Stimulated activated memory B cell treated with anti-CD40 and anti-IgM and Interleukin-4, amounts not matched to agents 10 μg/mL and 1 μg/mL and 100 μg/mL, for 72 hours (primary cell): ENCODE results near the gene IL6R.
A peak's percentile ranks its signal among the peaks of the same experiment; 100 is the strongest.

Experiments used
- ATAC-seq: fragments of 150-1000 bp; cut with Tn5 transposase; 2 replicates; pipeline ENCODE4 v1.10.0; 2021
- H3K27ac Mint-ChIP-seq: one replicate; pipeline ENCODE4 v1.8.0; 2022; ENCODE audit warnings: mild to moderate bottlenecking, mixed read lengths
- H3K27me3 Mint-ChIP-seq: one replicate; pipeline ENCODE4 v1.8.0; 2022; ENCODE audit warnings: mixed read lengths
- H3K36me3 Mint-ChIP-seq: one replicate; pipeline ENCODE4 v1.8.0; 2022; ENCODE audit warnings: mixed read lengths
- H3K4me1 Mint-ChIP-seq: one replicate; pipeline ENCODE4 v1.8.0; 2022; ENCODE audit warnings: mixed read lengths
- H3K4me3 Mint-ChIP-seq: one replicate; pipeline ENCODE4 v1.8.0; 2022; ENCODE audit warnings: mild to moderate bottlenecking, moderate library complexity, mixed read lengths
- H3K9me3 Mint-ChIP-seq: one replicate; pipeline ENCODE4 v1.8.0; 2022; ENCODE audit warnings: mixed read lengths

Gene IL6R

DNA sequence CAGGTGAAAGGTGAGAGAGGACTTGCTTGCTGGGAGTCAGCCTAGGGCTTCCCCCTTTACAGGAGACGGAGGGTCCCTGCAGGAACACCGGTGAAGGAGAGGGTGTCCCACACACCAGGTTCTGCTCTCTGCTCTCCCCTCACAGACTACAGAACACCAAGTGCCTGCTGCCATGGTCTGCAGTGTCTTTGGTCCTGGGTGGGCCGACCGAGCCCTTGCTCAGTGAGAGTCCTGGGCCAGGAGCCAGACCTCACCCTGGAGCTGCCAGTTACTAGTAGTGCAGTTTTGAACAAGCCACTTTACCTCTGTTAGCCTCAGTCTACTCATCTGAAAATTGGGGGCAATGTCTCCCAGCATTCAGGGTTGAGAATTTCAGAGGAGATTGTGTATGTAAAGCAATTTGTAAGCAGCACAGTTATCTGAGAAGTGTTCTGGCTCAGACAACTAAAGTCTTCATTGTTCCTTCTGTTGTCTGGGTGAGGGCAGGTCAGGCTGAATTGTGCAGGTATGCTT, 2.7 kb upstream of the IL6R start:
- Mint-ChIP-seq H3K36me3 (no peaks in the 10 kb centered on the region), H3K27me3 (no peaks in the 10 kb centered on the region), H3K27ac (no peak overlapping the region), H3K4me3 (no peak overlapping the region), H3K9me3 (no peaks in the 10 kb centered on the region), H3K4me1 (peaks cover 40% of the 10 kb centered on the region)
- no peak for ATAC-seq

DNA sequence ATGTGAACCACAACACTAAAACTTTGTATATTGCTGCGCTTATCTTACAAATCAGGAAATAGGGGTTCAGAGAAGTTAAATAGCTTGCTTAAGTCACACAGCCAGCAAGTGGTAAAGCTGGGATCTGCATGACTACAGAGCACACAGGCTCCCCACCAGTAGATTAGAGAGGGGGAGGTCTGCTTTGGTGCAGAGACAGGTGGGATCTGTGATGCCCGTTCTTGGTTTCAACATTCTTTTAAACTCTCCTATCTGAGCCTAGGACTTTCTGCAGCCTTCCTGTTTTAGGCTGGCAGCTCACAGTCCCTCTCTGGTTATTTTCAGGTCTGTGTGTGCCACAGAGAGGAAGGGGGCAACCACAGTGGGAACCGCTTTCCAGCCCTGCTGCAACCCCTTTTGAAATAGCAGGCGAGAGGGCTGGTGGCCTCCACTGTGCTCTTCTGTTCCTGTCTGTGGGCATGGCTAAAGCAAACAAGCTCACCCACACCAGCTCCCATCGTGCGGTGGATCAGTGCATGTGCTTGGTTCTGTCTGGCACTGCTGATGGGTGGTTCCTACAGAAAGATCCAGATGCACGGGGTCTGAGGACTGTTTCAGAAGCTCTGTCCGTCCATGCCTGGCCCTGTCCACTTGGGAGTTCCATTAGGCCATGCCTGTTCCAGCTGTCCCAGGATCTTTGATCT, 1.7 kb upstream of the IL6R start:
- Mint-ChIP-seq H3K36me3 (no peaks in the 10 kb centered on the region), H3K27ac (peak overlapping the region; percentile 71), H3K4me3 (no peak overlapping the region), H3K27me3 (no peaks in the 10 kb centered on the region), H3K4me1 (peaks cover 50% of the 10 kb centered on the region), H3K9me3 (no peaks in the 10 kb centered on the region)
- ATAC-seq: no peak

DNA sequence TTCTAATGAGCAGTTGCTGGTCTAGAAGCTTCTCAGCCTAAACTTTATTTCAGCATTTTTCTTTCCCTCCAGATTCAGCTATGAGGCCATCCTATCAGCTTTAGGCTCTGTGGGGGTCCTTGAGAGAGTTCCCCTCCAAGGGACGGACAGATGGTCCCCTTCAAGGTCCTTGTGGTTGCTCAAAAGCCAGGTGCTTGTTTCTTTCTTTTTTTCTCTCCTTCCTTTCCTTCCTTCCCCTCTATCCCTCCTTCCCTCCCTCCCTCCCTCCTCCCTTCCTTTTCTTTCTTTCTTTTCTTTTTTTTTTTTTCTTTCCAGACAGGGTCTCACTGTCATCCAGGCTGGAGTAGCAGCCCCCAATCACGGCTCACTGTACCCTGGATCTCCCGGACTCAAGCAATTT, 1.2 kb upstream of the IL6R start:
- no peak for ATAC-seq
- Mint-ChIP-seq H3K27me3 (no peaks in the 10 kb centered on the region), H3K4me3 (no peak overlapping the region), H3K4me1 (peaks cover 56% of the 10 kb centered on the region), H3K36me3 (no peaks in the 10 kb centered on the region), H3K9me3 (no peaks in the 10 kb centered on the region), H3K27ac (peak overlapping the region; percentile 71)

DNA sequence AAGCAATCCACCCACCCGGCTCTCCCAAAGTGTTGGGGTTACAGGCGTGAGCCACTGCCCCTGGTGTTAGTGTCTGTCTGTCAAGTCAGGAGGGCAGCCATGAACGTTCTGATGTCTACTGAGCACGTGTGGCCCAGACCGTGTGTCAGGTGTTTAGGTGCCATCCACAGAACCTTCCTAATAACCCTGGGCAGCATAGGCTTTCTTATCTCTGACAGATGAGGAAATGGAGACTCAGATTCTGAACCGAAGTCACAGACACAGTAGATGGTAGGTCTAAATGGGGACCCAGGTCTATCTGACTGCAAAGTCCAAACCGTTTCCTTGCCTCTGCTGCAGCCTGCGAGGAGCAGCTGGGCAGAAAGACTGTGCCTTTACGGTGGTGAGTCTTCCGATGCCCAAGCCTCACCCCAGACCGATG, 622 bp upstream of the IL6R start:
- H3K27ac Mint-ChIP-seq: peak overlapping the region; percentile 71
- no peaks in the 10 kb centered on the region for H3K27me3 Mint-ChIP-seq
- H3K9me3 Mint-ChIP-seq: no peaks in the 10 kb centered on the region
- H3K36me3 Mint-ChIP-seq: no peaks in the 10 kb centered on the region
- H3K4me1 Mint-ChIP-seq: peaks cover 61% of the 10 kb centered on the region
- ATAC-seq: no peak
- peak overlapping the region; percentile 80 for H3K4me3 Mint-ChIP-seq

DNA sequence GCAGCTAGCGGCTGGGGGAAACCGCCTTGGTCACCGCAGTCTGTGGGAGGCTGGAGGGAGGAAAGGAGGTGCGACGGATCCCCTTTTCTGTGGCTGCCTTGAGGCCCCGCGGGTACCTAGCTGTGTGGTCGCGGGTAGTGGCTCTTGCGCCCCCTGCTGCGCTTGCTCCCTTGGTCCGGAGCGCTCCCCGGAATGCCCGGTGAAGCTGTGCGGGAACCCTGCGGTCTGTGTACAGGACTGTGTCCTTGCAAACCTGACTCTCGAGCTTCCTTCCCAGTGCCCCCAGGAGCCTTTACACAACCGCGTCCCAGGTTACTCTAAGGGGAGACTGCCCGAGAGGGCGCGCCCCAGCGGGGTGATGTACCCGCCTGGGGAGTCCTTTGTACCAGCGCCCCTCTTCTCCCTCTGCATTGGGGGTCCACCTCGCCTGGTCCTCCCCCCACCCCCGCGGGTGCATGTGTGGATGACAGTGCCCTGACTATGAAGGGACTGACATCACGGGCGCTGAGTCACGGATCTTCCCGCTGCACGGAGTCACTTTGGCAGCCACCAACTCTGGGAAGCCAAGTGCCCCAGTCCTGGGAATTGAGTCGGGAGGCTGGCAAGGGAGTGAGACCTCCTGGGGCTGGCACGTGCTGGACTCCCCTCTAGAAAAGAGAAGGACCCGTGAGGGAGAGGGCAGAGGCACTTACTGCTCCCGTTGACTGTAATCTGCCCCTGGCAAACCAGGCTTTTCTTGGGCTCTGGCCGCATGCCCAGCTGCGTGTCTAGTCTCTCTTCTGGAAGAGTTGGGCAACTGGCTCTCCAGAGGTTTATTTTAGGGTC, 816 bp downstream of the IL6R start:
- Mint-ChIP-seq H3K36me3 (no peaks in the 10 kb centered on the region), H3K9me3 (no peaks in the 10 kb centered on the region), H3K4me1 (peaks cover 74% of the 10 kb centered on the region), H3K27me3 (no peaks in the 10 kb centered on the region), H3K4me3 (peak overlapping the region; percentile 79), H3K27ac (peak overlapping the region; percentile 71)
- peak; percentile 31 for ATAC-seq

DNA sequence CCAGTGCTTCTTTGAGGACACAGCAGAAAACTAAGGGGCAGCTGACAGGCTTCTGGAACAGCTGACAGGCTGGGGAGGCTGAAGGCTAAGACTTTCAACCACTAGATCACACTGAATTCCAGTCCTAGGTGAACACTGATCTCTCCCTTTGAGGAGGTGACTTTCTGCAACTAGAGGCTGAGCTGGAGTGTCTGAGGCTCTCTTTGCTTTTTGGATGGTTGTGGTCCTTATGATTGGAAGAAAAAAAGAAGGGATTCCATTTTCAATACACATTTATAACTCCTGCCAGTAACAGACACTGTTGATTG, 1.4 kb downstream of the IL6R start:
- H3K9me3 Mint-ChIP-seq: no peaks in the 10 kb centered on the region

DNA sequence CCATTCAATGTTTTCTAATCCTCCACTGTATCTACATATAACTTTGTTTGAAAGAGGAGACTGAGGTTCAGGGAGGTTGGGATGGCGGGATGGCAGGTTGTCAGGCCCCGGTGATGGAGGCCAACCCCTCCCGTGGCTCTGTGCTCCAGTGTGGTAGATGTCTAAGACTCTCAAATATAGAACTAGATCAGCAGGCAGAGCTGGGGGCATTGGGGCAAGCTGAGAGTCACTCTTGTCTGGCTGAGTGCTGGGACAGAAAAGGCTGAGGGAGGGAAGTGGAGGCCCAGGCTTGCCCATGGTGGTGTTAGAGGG, 1.7 kb downstream of the IL6R start:
- Mint-ChIP-seq H3K9me3 (no peaks in the 10 kb centered on the region), H3K4me1 (peaks cover 79% of the 10 kb centered on the region), H3K27me3 (no peaks in the 10 kb centered on the region), H3K36me3 (no peaks in the 10 kb centered on the region), H3K27ac (peak overlapping the region; percentile 71), H3K4me3 (peak overlapping the region; percentile 79)
- ATAC-seq: peak; percentile 1

More for the DNA sequence above, 1.4 kb downstream of the IL6R start:
- Mint-ChIP-seq H3K36me3 (no peaks in the 10 kb centered on the region), H3K27ac (peak overlapping the region; percentile 71), H3K27me3 (no peaks in the 10 kb centered on the region), H3K4me3 (peak overlapping the region; percentile 79), H3K4me1 (peaks cover 79% of the 10 kb centered on the region)
- no peak for ATAC-seq

DNA sequence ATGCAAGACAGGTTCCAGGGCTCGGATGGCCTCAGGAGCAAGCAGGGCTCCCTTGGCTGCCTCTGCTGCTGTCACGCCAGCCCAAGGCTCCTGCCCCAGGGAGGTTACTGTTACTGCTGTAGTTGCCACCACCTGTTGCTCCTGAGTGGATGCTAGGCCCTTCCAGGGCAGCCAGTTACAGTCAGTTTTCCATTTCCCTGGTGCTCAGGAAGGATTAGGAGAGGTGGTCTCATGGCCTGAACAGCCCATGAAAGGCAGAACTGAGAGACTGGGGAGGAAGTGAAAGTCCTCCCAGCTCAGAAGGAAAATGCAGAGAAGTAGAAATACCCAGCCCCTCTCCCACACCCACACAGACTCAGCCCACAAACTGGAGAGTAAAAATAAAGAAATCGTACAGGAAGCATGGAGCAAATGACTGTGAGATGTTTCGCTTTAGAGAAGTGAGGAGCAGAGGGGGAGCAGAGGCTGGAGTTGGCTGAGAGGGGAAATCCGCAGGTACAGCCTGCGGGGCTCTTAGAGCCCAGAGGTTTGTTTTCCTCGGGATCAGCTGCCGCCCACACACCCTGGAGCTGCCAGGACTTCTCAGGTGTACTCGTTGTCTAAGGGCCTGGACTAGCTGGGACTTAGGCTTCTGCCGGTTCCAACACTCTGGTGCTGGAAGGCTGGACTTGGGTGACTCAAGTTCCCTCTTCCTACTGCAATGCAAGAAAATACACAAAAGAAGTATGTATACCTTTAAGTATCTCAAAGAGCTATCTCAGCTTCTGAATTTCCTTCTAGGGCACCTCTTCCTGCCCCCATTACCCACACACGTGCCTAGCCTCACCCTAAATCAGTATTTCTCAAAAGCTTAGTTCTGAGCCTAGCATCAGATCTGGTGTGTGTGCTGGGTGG, 2.3 kb downstream of the IL6R start:
- H3K4me3 Mint-ChIP-seq: peak overlapping the region; percentile 79
- peak overlapping the region; percentile 71 for H3K27ac Mint-ChIP-seq
- H3K27me3 Mint-ChIP-seq: no peaks in the 10 kb centered on the region
- peak; percentile 72 for ATAC-seq
- no peaks in the 10 kb centered on the region for H3K9me3 Mint-ChIP-seq
- no peaks in the 10 kb centered on the region for H3K36me3 Mint-ChIP-seq
- H3K4me1 Mint-ChIP-seq: peaks cover 79% of the 10 kb centered on the region

DNA sequence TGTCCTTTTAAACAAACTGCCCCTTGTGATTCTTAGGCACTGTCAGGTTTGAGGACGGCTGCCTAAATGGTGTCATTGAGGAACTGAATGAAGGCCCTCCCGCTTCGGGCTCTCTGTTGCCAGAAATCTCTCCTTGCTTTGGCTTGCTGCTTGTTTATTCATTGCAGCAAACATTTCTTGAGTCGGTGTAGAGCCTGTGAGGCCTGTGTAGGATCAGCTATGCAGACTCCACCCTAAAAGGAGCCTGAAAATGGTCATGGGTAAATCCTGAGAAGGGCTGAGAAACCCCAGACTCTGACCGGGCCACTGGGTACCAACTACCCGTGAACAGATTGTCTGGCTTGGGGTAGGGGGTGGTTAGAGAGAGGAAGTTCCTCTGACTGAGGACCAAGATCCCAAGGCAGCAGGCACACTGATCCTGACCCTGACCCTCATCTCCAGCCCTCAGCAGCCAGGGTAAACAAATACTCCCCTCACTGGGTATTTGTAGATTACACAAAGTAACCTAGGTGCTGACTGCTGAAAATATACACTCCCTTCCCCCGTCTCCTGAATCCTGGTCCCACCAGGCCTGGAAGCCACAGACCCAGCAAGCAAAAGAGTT, 3.1 kb downstream of the IL6R start:
- H3K9me3 Mint-ChIP-seq: no peaks in the 10 kb centered on the region
- peak overlapping the region; percentile 71 for H3K27ac Mint-ChIP-seq
- peak; percentile 48 for ATAC-seq
- peak overlapping the region; percentile 79 for H3K4me3 Mint-ChIP-seq
- no peaks in the 10 kb centered on the region for H3K36me3 Mint-ChIP-seq
- peaks cover 81% of the 10 kb centered on the region for H3K4me1 Mint-ChIP-seq
- H3K27me3 Mint-ChIP-seq: no peaks in the 10 kb centered on the region

DNA sequence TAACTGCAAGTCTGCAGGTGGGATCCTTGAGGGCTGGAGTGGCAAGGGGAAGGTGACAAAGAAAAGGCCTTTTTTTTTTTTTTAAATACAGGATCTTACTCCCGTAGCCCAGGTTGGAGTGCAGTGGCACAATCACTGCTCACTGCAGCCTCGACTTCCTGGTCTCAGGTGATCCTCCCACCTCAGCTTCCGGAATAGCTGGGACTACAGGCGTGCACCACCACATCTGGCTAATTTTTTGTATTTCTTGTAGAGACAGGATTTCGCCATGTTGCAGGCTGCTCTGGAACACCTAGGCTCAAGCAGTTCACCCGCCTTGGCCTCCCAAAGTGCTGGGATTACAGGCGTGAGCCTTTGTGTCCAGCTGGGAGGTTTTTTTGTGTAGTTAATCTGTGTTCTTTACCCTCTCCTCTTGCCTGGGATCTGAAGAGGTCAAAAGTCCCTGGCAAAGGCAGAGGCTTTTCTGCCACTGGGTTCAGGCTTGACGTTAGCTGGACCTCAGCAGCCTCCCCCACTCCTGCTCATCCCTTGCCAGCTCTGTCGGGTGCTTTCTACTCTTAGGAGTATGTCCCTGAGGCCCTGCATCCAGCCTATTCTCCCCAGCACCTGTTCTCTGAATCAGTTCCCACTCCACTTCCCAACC, 5.2 kb downstream of the IL6R start:
- no peaks in the 10 kb centered on the region for H3K27me3 Mint-ChIP-seq
- ATAC-seq: no peak
- H3K4me1 Mint-ChIP-seq: peaks cover 71% of the 10 kb centered on the region
- H3K4me3 Mint-ChIP-seq: no peak overlapping the region
- H3K27ac Mint-ChIP-seq: peak overlapping the region; percentile 71
- no peaks in the 10 kb centered on the region for H3K9me3 Mint-ChIP-seq
- H3K36me3 Mint-ChIP-seq: no peaks in the 10 kb centered on the region

DNA sequence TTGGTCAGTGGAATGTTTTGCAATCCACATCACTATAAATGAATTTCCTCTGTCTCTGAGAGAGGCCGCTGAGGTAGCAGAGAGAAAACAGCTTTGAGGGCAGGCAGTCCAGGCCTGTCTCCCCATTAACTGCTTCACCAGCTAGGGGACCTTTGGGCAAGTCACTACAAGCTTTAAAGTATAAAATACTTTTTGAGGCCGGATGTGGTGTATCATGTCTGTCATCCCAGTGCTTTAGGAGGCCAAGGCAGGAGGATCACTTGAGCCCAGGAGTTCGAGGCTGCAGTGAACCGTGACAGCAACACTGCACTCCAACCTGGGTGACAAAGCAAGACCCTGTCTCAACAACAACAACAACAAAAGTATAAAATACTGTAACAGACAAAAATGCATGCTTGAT, 6.4 kb downstream of the IL6R start:
- Mint-ChIP-seq H3K36me3 (no peaks in the 10 kb centered on the region), H3K27ac (peak overlapping the region; percentile 71), H3K4me1 (peaks cover 66% of the 10 kb centered on the region), H3K9me3 (no peaks in the 10 kb centered on the region), H3K4me3 (no peak overlapping the region), H3K27me3 (no peaks in the 10 kb centered on the region)
- no peak for ATAC-seq

DNA sequence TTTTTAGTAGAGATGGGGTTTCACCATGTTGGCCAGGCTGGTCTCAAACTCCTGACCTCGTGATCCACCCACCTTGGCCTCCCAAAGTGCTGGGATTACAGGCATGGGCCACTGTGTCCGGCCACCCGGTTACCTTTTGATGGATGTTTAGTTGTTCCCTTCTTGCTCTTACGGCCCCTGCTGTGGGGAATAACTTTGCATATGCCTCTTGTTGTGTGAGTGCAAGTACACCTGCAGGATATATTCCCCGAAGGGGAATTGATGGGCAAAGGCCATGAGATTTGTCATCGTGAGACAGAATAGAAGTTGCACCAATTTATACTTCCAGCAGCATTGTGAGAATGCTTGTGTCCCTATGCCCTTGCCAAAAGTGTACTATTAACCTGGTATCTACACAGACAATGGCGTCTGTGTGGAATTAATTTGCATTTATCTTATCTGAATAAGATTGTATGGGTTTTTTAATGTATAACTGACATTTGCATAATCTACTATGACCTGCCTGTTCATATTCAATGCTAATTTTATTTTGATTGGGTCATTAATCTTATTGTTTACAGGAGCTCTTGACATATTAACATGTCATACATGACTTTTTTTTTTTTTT, 8.1 kb downstream of the IL6R start:
- no peaks in the 10 kb centered on the region for H3K27me3 Mint-ChIP-seq
- ATAC-seq: no peak

DNA sequence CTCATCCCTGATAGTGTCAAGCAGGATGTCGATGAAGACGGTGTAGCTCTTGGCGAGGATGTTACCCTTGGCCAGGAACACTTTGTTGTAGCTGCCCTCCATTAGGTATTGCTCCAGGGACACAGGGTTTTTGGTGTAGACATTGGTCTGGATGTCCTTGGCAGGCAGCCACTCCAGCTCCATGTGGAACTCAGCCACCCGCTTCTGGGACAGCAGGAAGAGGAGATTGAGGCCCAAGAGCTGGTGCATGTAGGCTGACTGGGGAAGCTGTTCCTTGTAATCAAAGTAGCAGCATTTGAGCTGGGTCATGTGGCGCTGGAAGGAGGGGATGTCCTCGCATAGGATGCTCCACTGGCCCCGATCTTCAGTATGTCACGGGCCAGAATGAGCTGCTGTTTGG, 9.5 kb downstream of the IL6R start:
- no peak overlapping the region for H3K27ac Mint-ChIP-seq
- H3K4me3 Mint-ChIP-seq: no peak overlapping the region
- no peaks in the 10 kb centered on the region for H3K36me3 Mint-ChIP-seq
- H3K27me3 Mint-ChIP-seq: no peaks in the 10 kb centered on the region
- H3K4me1 Mint-ChIP-seq: peaks cover 56% of the 10 kb centered on the region
- no peak for ATAC-seq
- H3K9me3 Mint-ChIP-seq: no peaks in the 10 kb centered on the region

More for the DNA sequence above, 8.1 kb downstream of the IL6R start:
- no peak overlapping the region for H3K4me3 Mint-ChIP-seq
- peaks cover 56% of the 10 kb centered on the region for H3K4me1 Mint-ChIP-seq
- peak overlapping the region; percentile 23 for H3K27ac Mint-ChIP-seq
- no peaks in the 10 kb centered on the region for H3K36me3 Mint-ChIP-seq
- H3K9me3 Mint-ChIP-seq: no peaks in the 10 kb centered on the region
